GM12878 (cell line): ENCODE measurements around the gene MTHFD2.

ENCODE experiments used
- BRCA1 ChIP-seq: IDR thresholded peaks from 2 replicates; pipeline ENCODE4 v1.6.1; 2011; ENCODE audit warnings: low read depth, low read length, improper control_type of control experiment
- CREB1 ChIP-seq: IDR thresholded peaks from 2 replicates; pipeline ENCODE4 v1.6.1; 2012; ENCODE audit warnings: low read depth, mild to moderate bottlenecking, inconsistent platforms
- EZH2 ChIP-seq: IDR thresholded peaks from 2 replicates; pipeline ENCODE4 v1.6.1; 2012; ENCODE audit warnings: low read depth, mild to moderate bottlenecking, control low read depth, inconsistent platforms, low read length, borderline replicate concordance; ENCODE audit not compliant: control insufficient read depth
- FOS ChIP-seq: IDR thresholded peaks from 3 replicates; pipeline ENCODE4 v1.6.1; 2011; ENCODE audit warnings: borderline replicate concordance; ENCODE audit not compliant: insufficient read length; ENCODE audit errors: extremely low read depth
- JUND ChIP-seq: IDR thresholded peaks from 2 replicates; pipeline ENCODE4 v1.6.1; 2012; ENCODE audit warnings: low read depth, mild to moderate bottlenecking, low read length, improper control_type of control experiment, moderate library complexity
- MTA2 ChIP-seq: fragments of 450-650 bp; IDR thresholded peaks from 2 replicates; pipeline ENCODE4 v1.6.1; 2016; ENCODE audit warnings: low read depth, mild to moderate bottlenecking, moderate library complexity
- RFX5 ChIP-seq: IDR thresholded peaks from 2 replicates; pipeline ENCODE4 v1.6.1; 2011; ENCODE audit warnings: low read depth, low read length, improper control_type of control experiment
- SIX5 ChIP-seq: IDR thresholded peaks from 2 replicates; pipeline ENCODE4 v1.6.1; 2011; ENCODE audit warnings: mild to moderate bottlenecking, low read depth, low read length, moderate library complexity; ENCODE audit not compliant: severe bottlenecking
- ZNF384 ChIP-seq: IDR thresholded peaks from 2 replicates; pipeline ENCODE4 v1.6.1; 2012; ENCODE audit warnings: low read depth, mild to moderate bottlenecking, low read length, improper control_type of control experiment, borderline replicate concordance
- TF ChIP-seq, protein P1 (sequence below), 3 experiments: IDR thresholded peaks in 2 of 3; conservative IDR thresholded peaks in 1 of 3; 2 replicates each; pipeline ENCODE4 v1.5.1; 2011; ENCODE audit warnings: low read depth in 3 of 3, low read length in 3 of 3, mild to moderate bottlenecking in 3 of 3, control low read depth in 2 of 3, moderate library complexity in 2 of 3, inconsistent platforms in 1 of 3, mixed read lengths in 1 of 3; ENCODE audit not compliant: control insufficient read depth in 2 of 3, insufficient read depth in 1 of 3; ENCODE audit errors: extremely low read depth in 1 of 3
- TF ChIP-seq, protein P2 (sequence below): IDR thresholded peaks from 2 replicates; pipeline ENCODE4 v1.6.1; 2011; ENCODE audit warnings: mild to moderate bottlenecking, low read depth, low read length, moderate library complexity; ENCODE audit not compliant: insufficient replicate concordance
- TF ChIP-seq, protein P3 (sequence below): IDR thresholded peaks from 2 replicates; pipeline ENCODE4 v1.6.1; 2011; ENCODE audit warnings: low read depth, mild to moderate bottlenecking, low read length, moderate library complexity, borderline replicate concordance; ENCODE audit errors: extremely low read depth

DNA sequence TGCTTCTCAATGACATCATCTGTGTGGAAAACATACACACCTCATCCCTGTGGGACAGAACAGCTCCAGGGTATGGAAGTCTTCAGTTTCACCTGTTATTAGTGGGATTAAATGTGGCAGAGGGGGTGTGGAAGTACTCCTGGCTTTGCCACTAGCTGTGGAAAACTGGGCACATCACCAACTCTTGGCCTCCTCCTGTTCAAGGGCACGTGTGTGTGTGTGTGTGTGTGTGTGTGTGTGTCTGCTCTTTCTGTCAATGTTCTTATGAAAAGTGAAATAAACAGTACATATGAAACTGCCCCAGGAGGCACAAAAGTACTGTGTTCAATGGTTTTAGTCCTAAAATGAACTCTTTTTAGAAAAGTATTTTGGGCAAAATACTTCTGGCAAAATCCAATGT, 65.9 kb downstream of the MTHFD2 start:
- no peak for TF ChIP-seq FOS
- TF ChIP-seq, protein P1, sequence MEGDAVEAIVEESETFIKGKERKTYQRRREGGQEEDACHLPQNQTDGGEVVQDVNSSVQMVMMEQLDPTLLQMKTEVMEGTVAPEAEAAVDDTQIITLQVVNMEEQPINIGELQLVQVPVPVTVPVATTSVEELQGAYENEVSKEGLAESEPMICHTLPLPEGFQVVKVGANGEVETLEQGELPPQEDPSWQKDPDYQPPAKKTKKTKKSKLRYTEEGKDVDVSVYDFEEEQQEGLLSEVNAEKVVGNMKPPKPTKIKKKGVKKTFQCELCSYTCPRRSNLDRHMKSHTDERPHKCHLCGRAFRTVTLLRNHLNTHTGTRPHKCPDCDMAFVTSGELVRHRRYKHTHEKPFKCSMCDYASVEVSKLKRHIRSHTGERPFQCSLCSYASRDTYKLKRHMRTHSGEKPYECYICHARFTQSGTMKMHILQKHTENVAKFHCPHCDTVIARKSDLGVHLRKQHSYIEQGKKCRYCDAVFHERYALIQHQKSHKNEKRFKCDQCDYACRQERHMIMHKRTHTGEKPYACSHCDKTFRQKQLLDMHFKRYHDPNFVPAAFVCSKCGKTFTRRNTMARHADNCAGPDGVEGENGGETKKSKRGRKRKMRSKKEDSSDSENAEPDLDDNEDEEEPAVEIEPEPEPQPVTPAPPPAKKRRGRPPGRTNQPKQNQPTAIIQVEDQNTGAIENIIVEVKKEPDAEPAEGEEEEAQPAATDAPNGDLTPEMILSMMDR (IDR thresholded peaks at IDR 0.05 in 2 of 3, conservative IDR thresholded peaks at IDR 0.05 in 1 of 3; ENCODE audit: control insufficient read depth in 2 of 3, extremely low read depth in 1 of 3, insufficient read depth in 1 of 3, low read depth in 3 of 3, low read length in 3 of 3), result no peak
- TF ChIP-seq RFX5, result no peak
- TF ChIP-seq SIX5, result no peak
- TF ChIP-seq, protein P2, sequence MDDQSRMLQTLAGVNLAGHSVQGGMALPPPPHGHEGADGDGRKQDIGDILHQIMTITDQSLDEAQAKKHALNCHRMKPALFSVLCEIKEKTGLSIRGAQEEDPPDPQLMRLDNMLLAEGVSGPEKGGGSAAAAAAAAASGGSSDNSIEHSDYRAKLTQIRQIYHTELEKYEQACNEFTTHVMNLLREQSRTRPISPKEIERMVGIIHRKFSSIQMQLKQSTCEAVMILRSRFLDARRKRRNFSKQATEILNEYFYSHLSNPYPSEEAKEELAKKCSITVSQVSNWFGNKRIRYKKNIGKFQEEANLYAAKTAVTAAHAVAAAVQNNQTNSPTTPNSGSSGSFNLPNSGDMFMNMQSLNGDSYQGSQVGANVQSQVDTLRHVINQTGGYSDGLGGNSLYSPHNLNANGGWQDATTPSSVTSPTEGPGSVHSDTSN, result no peak
- no peak for TF ChIP-seq BRCA1
- no peak for TF ChIP-seq MTA2
- no peak for TF ChIP-seq ZNF384
- TF ChIP-seq, protein P3, sequence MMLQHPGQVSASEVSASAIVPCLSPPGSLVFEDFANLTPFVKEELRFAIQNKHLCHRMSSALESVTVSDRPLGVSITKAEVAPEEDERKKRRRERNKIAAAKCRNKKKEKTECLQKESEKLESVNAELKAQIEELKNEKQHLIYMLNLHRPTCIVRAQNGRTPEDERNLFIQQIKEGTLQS, result no peak
- no peak for TF ChIP-seq JUND
- TF ChIP-seq CREB1, result no peak
- TF ChIP-seq EZH2, result no peak
